Measurements from ENCODE around the gene ALOX12B.
"Not testable (repeated sequence)": the region's sequence is repeated elsewhere in the genome, so short reads cannot be mapped to it uniquely, and the experiment has no call there.

The ALOX12B gene

GRCh38 chr17:8044819-8045810 is 42.4 kb downstream of the ALOX12B start:
- no peak for DNase-seq (ENCODE audit: low read depth)

GRCh38 chr17:8041979-8042378 is 45.5 kb downstream of the ALOX12B start:
- DNase-seq (ENCODE audit: low read depth) = no peak

- peak; percentile 39 for DNase-seq (ENCODE audit: low read depth)
Measured at GRCh38 chr17:8041249-8041928, 46.1 kb downstream of the ALOX12B start.

GRCh38 chr17:8039611-8040168 is 47.8 kb downstream of the ALOX12B start:
- DNase-seq (ENCODE audit: low read depth) = no peak

GRCh38 chr17:8038954-8039610 is 48.4 kb downstream of the ALOX12B start, which contains the start of gene ALOX15B:
Gene ALOX15B (plus strand): TSS chr17:8039059. CDS start chr17:8039156, 97 bp downstream.
- no peak for DNase-seq (ENCODE audit: low read depth)

GRCh38 chr17:8032442-8032841 is 55.1 kb downstream of the ALOX12B start:
- DNase-seq (ENCODE audit: low read depth) = no peak

GRCh38 chr17:8031950-8032349 is 55.6 kb downstream of the ALOX12B start:
- DNase-seq (ENCODE audit: low read depth) = no peak

- no peak for DNase-seq (ENCODE audit: low read depth)
Measured at GRCh38 chr17:8031261-8031661, 56.3 kb downstream of the ALOX12B start.

GRCh38 chr17:8029121-8029520 is 58.4 kb downstream of the ALOX12B start:
- DNase-seq (ENCODE audit: low read depth) = no peak

GRCh38 chr17:8025176-8025911 is 62.2 kb downstream of the ALOX12B start:
- DNase-seq (ENCODE audit: low read depth) = no peak

GRCh38 chr17:8024161-8024560 is 63.4 kb downstream of the ALOX12B start:
- not testable (repeated sequence) for DNase-seq (ENCODE audit: low read depth)

Data from HS-27A (cell line).